Smooth muscle cell (in vitro differentiated cells): ENCODE measurements around the gene OR2S2. TPM values are rescaled to one million over a fixed set of nuclear protein-coding genes. Genes with fewer than 3 reads are reported as not detected.

Experiments
- DNase-seq: peaks from one replicate; lab custom pipeline; 2025; ENCODE audit not compliant: unreplicated experiment; lab: John Stamatoyannopoulos, UW
- H2AFZ ChIP-seq: fragments of 200-600 bp; sonication (generic); 2 replicates; pipeline ENCODE4 v1.6.0; 2016; ENCODE audit warnings: antibody characterized with exemption, low read depth, mild to moderate bottlenecking
- H3F3A ChIP-seq: fragments of 200-600 bp; sonication (generic); 2 replicates; pipeline ENCODE4 v1.6.0; 2017; ENCODE audit warnings: antibody characterized with exemption, low read depth
- H3K27ac ChIP-seq: fragments of 200-600 bp; sonication (generic); 2 replicates; pipeline ENCODE4 v1.5.1; 2016; ENCODE audit warnings: low read depth, mild to moderate bottlenecking
- H3K27me3 ChIP-seq: fragments of 200-600 bp; sonication (generic); 2 replicates; pipeline ENCODE4 v1.6.1; 2016; ENCODE audit warnings: low read depth, mild to moderate bottlenecking
- H3K36me3 ChIP-seq: fragments of 200-600 bp; sonication (generic); 2 replicates; pipeline ENCODE4 v1.5.1; 2016; ENCODE audit warnings: low read depth
- H3K4me1 ChIP-seq: fragments of 200-600 bp; sonication (generic); 2 replicates; pipeline ENCODE4 v1.5.1; 2016; ENCODE audit warnings: low read depth
- H3K4me2 ChIP-seq: fragments of 200-600 bp; sonication (generic); 2 replicates; pipeline ENCODE4 v1.6.0; 2016; ENCODE audit warnings: mild to moderate bottlenecking
- H3K4me3 ChIP-seq: fragments of 200-600 bp; sonication (generic); 2 replicates; pipeline ENCODE4 v1.5.1; 2016; ENCODE audit warnings: mild to moderate bottlenecking
- H3K79me2 ChIP-seq: fragments of 200-600 bp; sonication (generic); 2 replicates; pipeline ENCODE4 v1.6.0; 2016; ENCODE audit warnings: low read depth, mild to moderate bottlenecking
- H3K9ac ChIP-seq: fragments of 200-600 bp; sonication (generic); 2 replicates; pipeline ENCODE4 v1.6.0; 2016; ENCODE audit warnings: low read depth
- H3K9me3 ChIP-seq: fragments of 200-600 bp; sonication (generic); replicated peaks from 2 replicates; pipeline ENCODE4 v1.5.1; 2016; ENCODE audit warnings: low read depth
- H4K20me1 ChIP-seq: fragments of 200-600 bp; sonication (generic); 2 replicates; pipeline ENCODE4 v1.6.0; 2016; ENCODE audit warnings: low read depth
- WGBS: methylation state at CpG from one replicate; pipeline ENCODE4 v1.1.7; 2016; ENCODE audit warnings: low lambda C conversion rate; 5-methylcytosine and 5-hydroxymethylcytosine counted together
- polyA plus RNA-seq: library from polyadenylated mRNA; unstranded; fragments of >200 nt; fragmentation: Nextera tagmentation; extraction: Ambion mirVana; gene quantifications from 2 replicates; pipeline ENCODE4 v1.2.1, GENCODE V29; 2016
- total RNA-seq: library from RNA; depleted of rRNA; stranded (reverse); fragments of >200 nt; gene quantifications from 2 replicates; pipeline ENCODE4 v1.2.3, GENCODE V29; 2014
- TF ChIP-seq, protein P1 (sequence below): fragments of 200-600 bp; sonication (generic); IDR thresholded peaks from 2 replicates; pipeline ENCODE4 v1.5.1; 2017; ENCODE audit warnings: borderline replicate concordance, mild to moderate bottlenecking, antibody characterized with exemption; ENCODE audit not compliant: insufficient read depth, poor library complexity, severe bottlenecking

The OR2S2 gene
- total and polyA plus RNA-seq, 2 experiments from 2014 or later, result 0.13 to 0.21 TPM

DNA sequence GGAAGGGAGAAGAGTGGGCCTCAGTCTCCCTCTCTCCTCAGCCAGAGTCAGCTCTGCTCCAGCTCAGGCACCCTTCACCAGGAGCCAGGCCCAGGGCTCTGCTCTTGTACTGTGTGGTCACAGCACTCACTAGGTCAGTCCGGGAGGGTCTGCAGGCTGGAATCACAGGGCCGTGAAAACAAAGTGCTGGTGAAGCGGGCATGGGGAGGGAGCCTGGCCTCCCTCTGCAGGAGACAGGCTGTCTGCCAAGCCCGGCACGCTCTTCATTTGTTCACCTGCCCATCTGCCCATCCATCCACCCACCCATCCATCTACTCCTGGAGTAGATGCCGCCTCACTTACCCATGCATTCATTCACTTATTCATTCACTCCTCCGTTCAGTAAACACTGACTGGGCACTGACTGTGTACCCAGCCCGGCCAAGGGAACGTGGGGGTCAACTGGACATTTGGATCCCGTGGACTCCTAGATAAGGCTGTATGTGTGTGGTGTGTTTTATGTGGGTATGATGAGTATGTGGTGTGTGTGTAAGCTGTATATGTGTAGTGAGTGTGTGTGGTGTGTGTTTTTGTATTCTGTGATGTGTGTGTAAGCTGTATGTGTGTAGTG is 45.1 kb downstream of the OR2S2 start:
- no peak overlapping the region for H3K4me2 ChIP-seq
- no peaks in the 10 kb centered on the region for H3K9me3 ChIP-seq
- no peaks in the 10 kb centered on the region for H3K36me3 ChIP-seq
- no peak for DNase-seq
- no peak overlapping the region for H3K4me3 ChIP-seq
- no peak overlapping the region for H3K27ac ChIP-seq
- no peak overlapping the region for H3K9ac ChIP-seq
- H2AFZ ChIP-seq, result no peak overlapping the region
- TF ChIP-seq, protein P1, sequence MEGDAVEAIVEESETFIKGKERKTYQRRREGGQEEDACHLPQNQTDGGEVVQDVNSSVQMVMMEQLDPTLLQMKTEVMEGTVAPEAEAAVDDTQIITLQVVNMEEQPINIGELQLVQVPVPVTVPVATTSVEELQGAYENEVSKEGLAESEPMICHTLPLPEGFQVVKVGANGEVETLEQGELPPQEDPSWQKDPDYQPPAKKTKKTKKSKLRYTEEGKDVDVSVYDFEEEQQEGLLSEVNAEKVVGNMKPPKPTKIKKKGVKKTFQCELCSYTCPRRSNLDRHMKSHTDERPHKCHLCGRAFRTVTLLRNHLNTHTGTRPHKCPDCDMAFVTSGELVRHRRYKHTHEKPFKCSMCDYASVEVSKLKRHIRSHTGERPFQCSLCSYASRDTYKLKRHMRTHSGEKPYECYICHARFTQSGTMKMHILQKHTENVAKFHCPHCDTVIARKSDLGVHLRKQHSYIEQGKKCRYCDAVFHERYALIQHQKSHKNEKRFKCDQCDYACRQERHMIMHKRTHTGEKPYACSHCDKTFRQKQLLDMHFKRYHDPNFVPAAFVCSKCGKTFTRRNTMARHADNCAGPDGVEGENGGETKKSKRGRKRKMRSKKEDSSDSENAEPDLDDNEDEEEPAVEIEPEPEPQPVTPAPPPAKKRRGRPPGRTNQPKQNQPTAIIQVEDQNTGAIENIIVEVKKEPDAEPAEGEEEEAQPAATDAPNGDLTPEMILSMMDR, result no peak
- no peaks in the 10 kb centered on the region for H3F3A ChIP-seq
- no peaks in the 10 kb centered on the region for H3K79me2 ChIP-seq
- H3K27me3 ChIP-seq, result no peaks in the 10 kb centered on the region
- 91% methylated on average over 10 of the region's 10 CpGs for WGBS
- no peaks in the 10 kb centered on the region for H4K20me1 ChIP-seq
- H3K4me1 ChIP-seq, result peaks cover 12% of the 10 kb centered on the region

DNA sequence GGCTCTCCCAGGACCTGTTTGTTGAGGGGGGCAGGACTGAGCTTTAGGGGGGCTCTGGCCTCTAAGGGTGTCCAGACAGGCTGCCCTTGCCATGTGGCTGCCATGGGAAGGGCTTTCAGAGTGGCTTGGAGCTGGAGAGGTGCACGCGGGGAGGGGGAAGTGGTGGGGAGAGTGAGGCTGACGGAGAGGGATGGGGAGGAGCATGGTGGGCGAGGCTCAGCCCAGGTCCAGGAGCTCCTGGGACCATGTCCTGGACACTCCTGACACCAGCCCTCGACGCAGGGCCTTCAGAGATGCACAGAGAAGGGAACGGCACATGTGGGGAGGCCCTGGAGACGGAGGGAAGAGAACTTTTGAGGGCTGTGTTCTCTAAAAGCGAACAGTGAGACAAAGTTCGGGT is 46.3 kb downstream of the OR2S2 start:
- H3K36me3 ChIP-seq, result no peaks in the 10 kb centered on the region
- H3K27ac ChIP-seq, result no peak overlapping the region
- no peaks in the 10 kb centered on the region for H3K27me3 ChIP-seq
- no peak overlapping the region for H3K4me3 ChIP-seq
- peaks cover 9% of the 10 kb centered on the region for H3F3A ChIP-seq
- H3K4me2 ChIP-seq, result no peak overlapping the region
- no peaks in the 10 kb centered on the region for H3K79me2 ChIP-seq
- no peak overlapping the region for H2AFZ ChIP-seq
- no peak for DNase-seq
- H4K20me1 ChIP-seq, result no peaks in the 10 kb centered on the region
- 89% methylated on average over 10 of the region's 10 CpGs for WGBS
- H3K9me3 ChIP-seq, result no peaks in the 10 kb centered on the region
- peaks cover 24% of the 10 kb centered on the region for H3K4me1 ChIP-seq
- no peak overlapping the region for H3K9ac ChIP-seq
- TF ChIP-seq, protein P1, result no peak

DNA sequence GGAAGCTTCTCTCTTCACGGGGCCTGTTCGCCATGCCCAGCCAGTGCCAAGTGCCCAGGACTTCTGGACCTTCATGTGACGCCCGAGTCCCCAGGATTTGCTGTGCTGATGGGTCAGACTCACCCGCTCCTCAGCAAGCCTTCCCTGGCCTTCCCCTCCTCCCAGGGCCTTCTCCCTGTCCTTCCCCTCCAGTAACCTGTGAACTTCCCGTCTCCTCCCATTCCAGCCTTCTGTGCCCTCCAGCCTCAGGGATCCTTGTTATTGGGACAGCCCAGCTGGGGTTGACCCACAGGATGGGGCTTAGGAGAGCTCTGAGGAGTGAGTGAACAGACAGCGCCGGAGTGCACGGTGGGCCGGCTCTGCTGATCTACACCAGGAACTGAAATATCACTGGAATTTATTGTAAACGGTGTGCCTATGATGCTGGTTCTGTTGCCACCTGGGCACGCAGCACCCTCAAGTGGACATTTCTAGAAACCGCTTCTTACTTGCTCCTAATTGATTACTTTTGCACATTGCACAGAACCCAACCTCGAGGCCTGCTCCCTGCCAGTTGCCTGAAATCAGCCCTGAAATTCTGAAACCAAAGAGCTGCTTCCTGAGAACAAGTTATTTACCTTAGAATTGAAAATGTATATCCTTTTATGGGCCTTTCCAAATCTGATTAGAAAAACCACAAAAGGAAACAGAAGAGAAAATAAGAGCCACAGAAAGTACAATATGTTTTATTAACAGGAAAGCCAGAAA is 47.2 kb downstream of the OR2S2 start:
- H3K79me2 ChIP-seq, result no peaks in the 10 kb centered on the region
- TF ChIP-seq, protein P1, result peak; percentile 17
- H3F3A ChIP-seq, result peaks cover 12% of the 10 kb centered on the region
- H3K27me3 ChIP-seq, result no peaks in the 10 kb centered on the region
- H4K20me1 ChIP-seq, result no peaks in the 10 kb centered on the region
- H2AFZ ChIP-seq, result no peak overlapping the region
- 83% methylated on average over 14 of the region's 14 CpGs for WGBS
- no peak for DNase-seq
- no peaks in the 10 kb centered on the region for H3K9me3 ChIP-seq
- H3K4me2 ChIP-seq, result no peak overlapping the region
- no peak overlapping the region for H3K27ac ChIP-seq
- H3K9ac ChIP-seq, result no peak overlapping the region
- no peak overlapping the region for H3K4me3 ChIP-seq
- peaks cover 26% of the 10 kb centered on the region for H3K4me1 ChIP-seq
- no peaks in the 10 kb centered on the region for H3K36me3 ChIP-seq
